ENCODE results near the gene HKDC1. TPM values are rescaled to one million over a fixed set of nuclear protein-coding genes. Genes with fewer than 3 reads are reported as not detected.
"Not testable (repeated sequence)": the region's sequence is repeated elsewhere in the genome, so short reads cannot be mapped to it uniquely, and the experiment has no call there.

HKDC1 gene
- total RNA-seq, 2 experiments from 2014 or later, result 10.0 to 10.9 TPM

DNA sequence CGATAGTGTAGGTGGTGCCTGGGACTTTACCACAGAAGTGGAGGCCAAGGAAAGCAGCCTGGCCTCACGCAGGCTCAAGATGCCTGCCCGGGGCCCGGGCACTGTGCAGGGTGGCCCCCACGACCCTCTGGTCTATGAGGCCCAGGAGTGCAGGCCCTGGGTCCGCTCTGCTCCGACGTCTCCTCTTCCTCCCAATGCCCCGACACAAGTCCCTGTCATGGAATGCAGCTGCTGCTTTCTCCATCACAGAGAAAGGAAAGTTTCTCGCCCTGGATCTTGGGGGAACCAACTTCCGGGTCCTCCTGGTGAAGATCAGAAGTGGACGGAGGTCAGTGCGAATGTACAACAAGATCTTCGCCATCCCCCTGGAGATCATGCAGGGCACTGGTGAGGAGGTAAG, 29.9 kb downstream of the HKDC1 start:
- H3K9me3 Mint-ChIP-seq, result no peaks in the 10 kb centered on the region
- POLR2A ChIA-PET, result no interaction called here
- CTCF ChIA-PET, result no interaction called here
- no peak overlapping the region for H3K4me3 Mint-ChIP-seq
- DNase-seq, result no peak
- H3K36me3 Mint-ChIP-seq (ENCODE audit: low read depth), result peaks cover 8% of the 10 kb centered on the region
- no peak overlapping the region for H3K27ac Mint-ChIP-seq
- no peaks in the 10 kb centered on the region for H3K4me1 Mint-ChIP-seq
- H3K27me3 Mint-ChIP-seq, result no peaks in the 10 kb centered on the region

DNA sequence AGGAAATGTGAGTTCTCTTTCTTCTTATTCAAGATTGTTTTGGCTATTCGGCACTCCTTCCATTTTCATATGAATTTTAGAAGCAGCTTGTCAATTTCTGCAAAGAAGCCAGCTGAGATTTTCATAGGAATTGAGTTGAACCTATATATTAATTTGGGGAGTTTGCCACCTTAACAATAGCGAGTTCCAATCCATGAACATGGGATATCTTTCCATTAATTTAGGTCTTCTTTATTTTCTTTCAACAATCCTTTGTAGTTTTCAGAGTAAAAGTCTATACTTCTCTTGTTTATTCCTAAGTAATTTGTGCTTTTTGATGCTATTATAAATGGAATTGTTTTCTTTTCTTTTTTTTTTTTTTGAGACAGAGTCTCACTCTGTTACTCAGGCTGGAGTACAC, 31.3 kb downstream of the HKDC1 start:
- H3K4me1 Mint-ChIP-seq; H3K27ac Mint-ChIP-seq; H3K36me3 Mint-ChIP-seq (ENCODE audit: low read depth); CTCF ChIA-PET; POLR2A ChIA-PET; H3K27me3 Mint-ChIP-seq; H3K9me3 Mint-ChIP-seq; H3K4me3 Mint-ChIP-seq; DNase-seq: not testable (repeated sequence)

DNA sequence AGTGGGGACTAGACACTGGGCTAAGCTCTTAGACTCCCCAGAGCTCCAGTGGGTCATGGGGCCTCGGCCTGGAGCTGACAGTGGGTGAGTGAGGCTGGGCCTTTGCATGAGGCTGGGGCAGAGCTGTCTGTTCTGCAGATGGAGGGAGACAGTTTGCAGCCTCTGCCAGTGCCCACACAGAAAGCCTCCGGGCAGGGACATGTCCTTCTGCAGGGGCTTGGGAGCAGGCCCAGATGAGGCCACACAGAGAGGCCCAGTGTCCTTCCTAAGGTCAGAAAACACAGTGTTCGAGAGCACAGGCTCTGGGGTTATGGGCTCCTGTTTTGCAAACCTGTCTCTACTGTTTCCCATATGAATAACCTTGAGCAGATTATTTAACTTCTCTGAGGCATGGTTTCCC, 33.0 kb downstream of the HKDC1 start:
- POLR2A ChIA-PET, result no interaction called here
- H3K4me3 Mint-ChIP-seq, result no peak overlapping the region
- no peaks in the 10 kb centered on the region for H3K4me1 Mint-ChIP-seq
- CTCF ChIA-PET, result interaction anchor here (0.6 to 2.1 kb wide), 5 partner anchors 13 to 294 kb away, joined by 3 to 6 read pairs (median 3); no protein-coding TSS in a partner anchor
- DNase-seq, result no peak
- H3K9me3 Mint-ChIP-seq, result no peaks in the 10 kb centered on the region
- H3K36me3 Mint-ChIP-seq (ENCODE audit: low read depth), result peaks cover 14% of the 10 kb centered on the region
- H3K27me3 Mint-ChIP-seq, result no peaks in the 10 kb centered on the region
- no peak overlapping the region for H3K27ac Mint-ChIP-seq

DNA sequence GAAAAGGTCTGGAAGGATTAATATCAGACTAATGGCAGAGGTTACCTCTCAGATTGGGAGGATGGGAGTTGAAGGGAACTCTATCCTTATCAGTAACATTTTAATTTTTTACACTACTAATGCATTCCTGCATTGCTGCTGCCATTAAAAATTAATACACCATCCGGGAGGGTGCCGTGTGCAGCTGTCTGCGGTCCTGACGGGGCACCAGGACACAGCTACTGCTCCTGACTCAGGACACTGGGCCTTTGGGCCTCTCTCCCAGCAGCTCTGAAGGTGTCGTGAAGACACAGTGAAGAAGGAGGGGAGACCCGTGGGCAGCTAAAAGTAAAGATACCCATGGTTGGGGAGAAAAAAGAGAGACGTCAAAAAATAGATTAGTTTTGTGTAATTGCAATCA, 34.7 kb downstream of the HKDC1 start:
- H3K27ac Mint-ChIP-seq, result no peak overlapping the region
- CTCF ChIA-PET, result no interaction called here

DNA sequence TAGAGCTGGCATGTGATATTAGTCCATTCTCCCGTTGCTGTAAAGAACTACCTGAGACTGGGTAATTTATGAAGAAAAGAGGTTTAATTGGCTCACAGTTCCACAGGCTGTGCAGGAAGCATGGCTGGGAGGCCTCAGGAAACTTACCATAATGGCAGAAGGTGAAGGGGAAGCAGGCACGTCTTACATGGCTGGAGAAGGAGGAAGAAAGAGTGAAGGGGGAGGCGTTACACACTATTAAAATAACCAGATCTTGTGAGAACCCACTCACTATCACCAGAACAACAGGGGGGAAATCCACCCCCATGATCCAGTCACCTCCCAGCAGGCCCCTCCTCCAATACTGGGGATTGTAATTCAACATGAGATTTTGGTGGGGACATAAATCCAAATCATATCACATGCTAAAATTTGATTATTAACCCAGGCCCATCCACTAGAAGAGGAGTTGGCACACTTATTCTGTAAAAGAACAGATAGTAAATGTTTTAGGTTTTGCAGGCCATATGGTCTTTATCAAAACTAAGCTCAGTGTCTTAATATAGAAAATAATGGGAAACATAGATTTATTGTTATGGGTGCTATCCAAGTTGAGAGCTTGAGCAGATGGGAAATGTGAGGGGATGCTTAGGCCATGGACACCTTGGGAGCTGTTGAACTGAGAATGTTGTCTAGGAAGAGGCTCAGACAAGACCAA, 39.6 kb downstream of the HKDC1 start:
- Mint-ChIP-seq H3K4me1 (peaks cover 23% of the 10 kb centered on the region), H3K36me3 (ENCODE audit: low read depth) (peaks cover 13% of the 10 kb centered on the region), H3K4me3 (no peak overlapping the region), H3K27me3 (no peaks in the 10 kb centered on the region), H3K27ac (no peak overlapping the region), H3K9me3 (no peaks in the 10 kb centered on the region)
- no peak for DNase-seq
- CTCF ChIA-PET, result interaction anchor here (1.2 to 2.5 kb wide), 3 partner anchors 11 to 149 kb away, joined by 3 to 9 read pairs (median 3); partner anchors contain the start of gene HK1
- POLR2A ChIA-PET, result no interaction called here

More for the DNA sequence above, 34.7 kb downstream of the HKDC1 start:
- no peak for DNase-seq
- Mint-ChIP-seq H3K4me3 (no peak overlapping the region), H3K9me3 (no peaks in the 10 kb centered on the region), H3K27me3 (no peaks in the 10 kb centered on the region), H3K36me3 (ENCODE audit: low read depth) (peaks cover 18% of the 10 kb centered on the region), H3K4me1 (no peaks in the 10 kb centered on the region)
- POLR2A ChIA-PET, result no interaction called here

DNA sequence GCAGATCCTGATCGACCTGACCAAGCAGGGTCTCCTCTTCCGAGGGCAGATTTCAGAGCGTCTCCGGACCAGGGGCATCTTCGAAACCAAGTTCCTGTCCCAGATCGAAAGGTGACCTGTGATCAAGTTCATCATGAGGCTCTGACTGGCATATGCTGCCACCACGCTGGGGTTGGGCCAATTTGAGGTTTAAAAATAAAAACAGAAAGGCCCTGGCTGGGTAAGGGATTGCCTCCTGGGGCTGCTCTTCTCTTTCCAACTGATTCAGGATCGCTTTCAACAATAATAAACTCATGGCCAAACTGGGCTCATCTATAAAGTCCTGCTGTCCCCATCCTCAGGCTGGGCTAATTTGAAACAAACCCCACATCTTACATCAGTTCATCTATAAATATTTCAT, 41.1 kb downstream of the HKDC1 start:
- no peaks in the 10 kb centered on the region for H3K9me3 Mint-ChIP-seq
- ChIA-PET POLR2A (no interaction called here), CTCF (interaction anchor here (2.5 kb wide), 1 partner anchor 17 kb away, joined by 9 read pairs; the partner anchor contains the start of gene HK1)
- H3K4me1 Mint-ChIP-seq, result peaks cover 23% of the 10 kb centered on the region
- H3K27me3 Mint-ChIP-seq, result no peaks in the 10 kb centered on the region
- H3K4me3 Mint-ChIP-seq, result no peak overlapping the region
- H3K27ac Mint-ChIP-seq, result no peak overlapping the region
- DNase-seq, result no peak
- H3K36me3 Mint-ChIP-seq (ENCODE audit: low read depth), result peaks cover 13% of the 10 kb centered on the region

DNA sequence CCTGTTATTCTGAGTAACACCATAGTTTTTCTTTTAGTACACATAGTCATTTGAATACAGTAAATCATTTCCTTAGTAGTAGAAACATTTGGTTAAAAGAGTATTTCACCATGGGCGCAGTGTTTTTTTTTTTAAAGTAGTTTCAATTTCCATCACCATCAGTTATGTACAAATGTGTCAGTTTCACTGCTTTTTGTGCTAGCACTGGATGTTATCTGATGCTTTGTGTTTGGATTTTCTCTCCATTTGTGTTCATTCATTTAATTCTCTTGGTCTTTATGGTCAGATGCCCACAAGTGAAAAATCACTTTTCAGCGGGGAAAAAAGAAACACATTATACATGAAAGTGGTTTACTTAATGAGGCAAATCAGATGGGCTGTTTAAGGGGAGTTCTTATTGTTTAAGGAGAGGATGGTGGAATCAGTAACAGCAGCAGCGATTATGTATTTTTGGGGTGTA, 42.2 kb downstream of the HKDC1 start:
- ChIA-PET CTCF (interaction anchor here (0.6 kb wide), 1 partner anchor 287 kb away, joined by 3 read pairs; no protein-coding TSS in a partner anchor), POLR2A (no interaction called here)
- Mint-ChIP-seq H3K4me3 (no peak overlapping the region), H3K27me3 (no peaks in the 10 kb centered on the region), H3K9me3 (no peaks in the 10 kb centered on the region), H3K4me1 (peaks cover 23% of the 10 kb centered on the region), H3K36me3 (ENCODE audit: low read depth) (peaks cover 13% of the 10 kb centered on the region), H3K27ac (peak overlapping the region; percentile 33)
- DNase-seq, result no peak

DNA sequence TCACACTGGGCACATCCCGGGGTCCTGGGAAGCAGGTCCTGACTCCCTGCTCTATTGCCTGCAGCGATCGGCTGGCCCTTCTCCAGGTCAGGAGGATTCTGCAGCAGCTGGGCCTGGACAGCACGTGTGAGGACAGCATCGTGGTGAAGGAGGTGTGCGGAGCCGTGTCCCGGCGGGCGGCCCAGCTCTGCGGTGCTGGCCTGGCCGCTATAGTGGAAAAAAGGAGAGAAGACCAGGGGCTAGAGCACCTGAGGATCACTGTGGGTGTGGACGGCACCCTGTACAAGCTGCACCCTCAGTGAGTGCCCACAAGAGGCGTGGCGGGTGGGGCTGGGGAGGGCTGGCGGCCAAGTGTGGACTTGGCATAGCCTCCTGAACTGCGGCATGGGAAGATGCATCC, 45.4 kb downstream of the HKDC1 start:
- no peak for DNase-seq
- no peaks in the 10 kb centered on the region for H3K9me3 Mint-ChIP-seq
- H3K4me3 Mint-ChIP-seq, result no peak overlapping the region
- ChIA-PET POLR2A (no interaction called here), CTCF (interaction anchor here (1.7 kb wide), 1 partner anchor 12 kb away, joined by 5 read pairs; no protein-coding TSS in a partner anchor)
- H3K4me1 Mint-ChIP-seq, result peaks cover 23% of the 10 kb centered on the region
- no peak overlapping the region for H3K27ac Mint-ChIP-seq
- no peaks in the 10 kb centered on the region for H3K27me3 Mint-ChIP-seq
- peaks cover 2% of the 10 kb centered on the region for H3K36me3 Mint-ChIP-seq (ENCODE audit: low read depth)

DNA sequence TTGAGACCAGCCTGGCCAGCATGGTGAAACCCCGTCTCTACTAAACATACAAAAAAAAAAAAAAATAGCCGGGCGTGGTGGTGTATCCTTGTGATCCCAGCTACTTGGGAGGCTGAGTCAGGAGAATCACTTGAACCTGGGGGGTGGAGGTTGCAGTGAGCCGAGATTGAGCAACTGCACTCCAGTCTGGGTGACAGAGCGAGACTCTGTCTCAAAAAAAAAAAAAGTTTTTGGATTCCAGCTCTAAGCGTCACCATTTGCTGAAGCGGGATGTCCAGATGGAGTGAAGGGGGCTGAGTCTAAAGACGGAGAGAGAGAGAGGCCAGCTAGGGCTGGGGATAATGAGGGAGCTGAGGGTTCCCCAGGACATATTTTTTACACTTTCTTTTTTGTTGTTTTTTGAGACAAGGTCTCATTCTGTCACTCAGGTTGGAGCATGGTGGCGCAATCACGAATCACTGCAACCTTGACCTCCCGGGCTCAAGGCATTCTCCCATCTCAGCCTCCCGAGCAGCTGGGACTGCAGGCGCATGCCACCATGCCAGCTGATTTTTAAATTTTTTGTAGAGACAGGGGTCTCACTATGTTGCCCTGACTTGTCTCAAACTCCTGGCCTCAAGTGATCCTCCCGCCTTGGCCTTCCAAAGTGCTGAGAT, 48.8 kb downstream of the HKDC1 start:
- no peaks in the 10 kb centered on the region for H3K9me3 Mint-ChIP-seq
- no peaks in the 10 kb centered on the region for H3K27me3 Mint-ChIP-seq
- no peak for DNase-seq
- H3K36me3 Mint-ChIP-seq (ENCODE audit: low read depth), result no peaks in the 10 kb centered on the region
- H3K4me1 Mint-ChIP-seq, result peaks cover 6% of the 10 kb centered on the region
- no peak overlapping the region for H3K4me3 Mint-ChIP-seq
- CTCF ChIA-PET, result interaction anchor here (0.7 to 1.1 kb wide), 2 partner anchors 48 to 138 kb away, joined by 3 to 5 read pairs; no protein-coding TSS in a partner anchor
- POLR2A ChIA-PET, result no interaction called here
- H3K27ac Mint-ChIP-seq, result no peak overlapping the region

DNA sequence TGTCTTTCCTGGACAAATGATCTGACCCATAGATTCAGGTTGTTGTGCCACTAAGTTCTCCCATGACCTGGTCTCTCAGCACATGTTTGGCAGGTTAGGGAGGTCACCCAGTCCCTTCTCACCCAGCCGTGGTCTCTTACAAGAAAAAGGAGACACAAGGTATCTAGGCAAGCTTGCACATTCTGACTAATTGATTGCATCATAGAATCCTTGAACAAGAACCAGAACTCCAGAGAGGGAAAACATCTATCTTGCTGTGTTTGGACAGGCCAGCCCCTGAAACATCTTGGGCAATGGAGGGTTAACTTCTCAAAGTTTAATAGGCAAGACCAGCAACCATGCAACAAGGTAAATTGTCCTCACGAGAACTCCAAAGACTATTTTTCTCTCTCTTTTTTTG, 49.6 kb downstream of the HKDC1 start:
- no peaks in the 10 kb centered on the region for H3K36me3 Mint-ChIP-seq (ENCODE audit: low read depth)
- H3K9me3 Mint-ChIP-seq, result no peaks in the 10 kb centered on the region
- H3K4me3 Mint-ChIP-seq, result no peak overlapping the region
- POLR2A ChIA-PET, result no interaction called here
- peaks cover 6% of the 10 kb centered on the region for H3K4me1 Mint-ChIP-seq
- no peaks in the 10 kb centered on the region for H3K27me3 Mint-ChIP-seq
- no peak for DNase-seq
- no peak overlapping the region for H3K27ac Mint-ChIP-seq
- CTCF ChIA-PET, result interaction anchor here (1.1 kb wide), 1 partner anchor 49 kb away, joined by 3 read pairs; no protein-coding TSS in a partner anchor

DNA sequence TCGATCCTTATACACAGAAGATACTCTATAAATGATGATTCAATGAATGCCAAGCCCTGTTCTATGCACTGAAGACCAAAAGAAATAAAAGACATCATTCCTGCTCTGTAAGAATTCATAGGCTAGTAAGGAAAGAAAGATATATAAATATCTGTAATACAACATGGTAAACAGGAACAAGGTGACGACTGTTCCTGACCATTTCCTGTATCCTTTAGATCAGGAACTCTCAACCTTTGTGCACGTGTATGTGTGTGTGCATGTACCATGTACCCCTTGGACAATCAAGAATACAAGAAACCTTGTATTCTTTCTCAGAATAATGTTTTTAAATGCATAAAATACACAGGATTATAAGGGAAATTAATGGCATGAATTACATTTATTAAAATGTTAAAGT, 50.9 kb downstream of the HKDC1 start:
- Mint-ChIP-seq H3K27me3 (no peaks in the 10 kb centered on the region), H3K4me3 (no peak overlapping the region), H3K27ac (no peak overlapping the region), H3K9me3 (no peaks in the 10 kb centered on the region), H3K4me1 (peaks cover 6% of the 10 kb centered on the region), H3K36me3 (ENCODE audit: low read depth) (no peaks in the 10 kb centered on the region)
- DNase-seq, result no peak
- ChIA-PET CTCF (interaction anchor here (1.4 kb wide), 1 partner anchor 11 kb away, joined by 3 read pairs; no protein-coding TSS in a partner anchor), POLR2A (no interaction called here)

DNA sequence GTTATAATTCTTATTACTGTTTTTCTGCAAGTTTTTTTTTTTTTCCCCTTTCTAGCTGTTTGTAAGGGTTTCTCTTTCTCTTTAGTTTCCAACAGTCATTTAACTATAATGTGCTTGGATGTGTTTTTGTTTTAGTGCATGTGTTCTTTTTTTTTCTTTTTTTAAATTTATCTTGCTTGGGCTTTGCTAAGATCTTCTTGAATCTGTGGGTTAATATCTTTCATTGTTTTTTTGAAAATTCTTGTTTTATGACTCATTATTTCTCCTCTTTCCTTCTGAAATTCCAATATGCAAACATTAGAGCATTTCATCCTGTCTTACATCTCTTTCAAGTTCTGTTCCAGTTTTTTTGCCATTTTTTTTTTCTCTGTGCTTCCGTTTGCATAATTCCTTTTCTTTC, 52.5 kb downstream of the HKDC1 start:
- Mint-ChIP-seq H3K36me3 (ENCODE audit: low read depth) (no peaks in the 10 kb centered on the region), H3K9me3 (no peaks in the 10 kb centered on the region), H3K27ac (no peak overlapping the region), H3K4me1 (peaks cover 6% of the 10 kb centered on the region), H3K27me3 (no peaks in the 10 kb centered on the region), H3K4me3 (no peak overlapping the region)
- no peak for DNase-seq
- ChIA-PET POLR2A (no interaction called here), CTCF (no interaction called here)

DNA sequence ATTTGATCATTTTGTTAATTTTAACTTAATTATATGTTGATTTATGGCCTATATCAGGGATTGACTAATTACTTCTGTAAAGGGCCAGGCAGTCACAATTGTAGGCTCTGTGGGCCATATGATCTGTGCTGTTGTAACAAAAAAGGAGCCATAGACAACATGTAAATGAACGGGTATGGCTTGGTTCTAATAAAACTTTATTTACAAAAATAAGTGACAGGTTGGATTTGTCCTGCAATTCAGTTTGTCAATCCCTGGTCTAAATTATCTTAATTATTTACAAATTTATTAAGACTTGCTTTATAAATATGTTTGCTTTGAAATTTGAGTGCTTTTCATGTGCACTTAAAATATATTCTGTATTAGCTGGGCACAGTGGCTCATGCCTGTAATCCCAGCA, 55.3 kb downstream of the HKDC1 start:
- H3K27me3 Mint-ChIP-seq, result no peaks in the 10 kb centered on the region
- CTCF ChIA-PET, result interaction anchor here (1.7 kb wide), 1 partner anchor 10 kb away, joined by 4 read pairs; no protein-coding TSS in a partner anchor
- no peak overlapping the region for H3K4me3 Mint-ChIP-seq
- no peaks in the 10 kb centered on the region for H3K36me3 Mint-ChIP-seq (ENCODE audit: low read depth)
- no peaks in the 10 kb centered on the region for H3K9me3 Mint-ChIP-seq
- POLR2A ChIA-PET, result interaction anchor here (0.6 kb wide), 1 partner anchor 1285 kb away, joined by 4 read pairs; no protein-coding TSS in a partner anchor
- no peak overlapping the region for H3K27ac Mint-ChIP-seq
- DNase-seq, result no peak
- H3K4me1 Mint-ChIP-seq, result peaks cover 6% of the 10 kb centered on the region

Data from activated CD4-positive, alpha-beta T cell treated with anti-CD3 and anti-CD28 coated beads, Interleukin-2, amount 10 ng/mL, durations not matched to agents 7 days and 5 days (primary cell).